Epithelial cell of esophagus (primary cell): Measurements from ENCODE around the gene CELF4.

Source experiments
- DNase-seq: peaks from one replicate; pipeline ENCODE4 v3.0.0; 2010; ENCODE audit warnings: low read depth
- H3K4me3 ChIP-seq: 2 replicates; pipeline ENCODE4 v1.5.1; 2011; ENCODE audit warnings: mild to moderate bottlenecking, low read length, control low read depth
- CTCF ChIP-seq: IDR thresholded peaks from 2 replicates; pipeline ENCODE4 v1.5.1; 2011; ENCODE audit warnings: low read depth, mild to moderate bottlenecking, low read length, control low read depth, inconsistent platforms; ENCODE audit not compliant: insufficient read depth; ENCODE audit errors: missing control alignments

Gene CELF4

GRCh38 chr18:37381554-37381953 lies 184.0 kb downstream of the CELF4 start:
- DNase-seq, result no peak
- no peak for TF ChIP-seq CTCF
- no peak overlapping the region for H3K4me3 ChIP-seq

- H3K4me3 ChIP-seq, result no peak overlapping the region
- no peak for TF ChIP-seq CTCF
- DNase-seq, result no peak
These were observed 185.0 kb downstream of the CELF4 start for GRCh38 chr18:37380546-37381110.

GRCh38 chr18:37378336-37379010 lies 187.1 kb downstream of the CELF4 start:
- no peak overlapping the region for H3K4me3 ChIP-seq
- TF ChIP-seq CTCF, result no peak
- no peak for DNase-seq

GRCh38 chr18:37375181-37375580 lies 190.4 kb downstream of the CELF4 start:
- no peak for DNase-seq
- no peak for TF ChIP-seq CTCF
- H3K4me3 ChIP-seq, result no peak overlapping the region

GRCh38 chr18:37368110-37368954 lies 197.3 kb downstream of the CELF4 start:
- TF ChIP-seq CTCF, result no peak
- DNase-seq, result no peak
- H3K4me3 ChIP-seq, result no peak overlapping the region

- H3K4me3 ChIP-seq, result no peak overlapping the region
- TF ChIP-seq CTCF, result no peak
- DNase-seq, result no peak
These were observed 201.4 kb downstream of the CELF4 start for GRCh38 chr18:37364237-37364636.
